ENCODE data around the gene PDK1.

GRCh38 chr2:172612051-172612450 is 56.2 kb downstream of the PDK1 start:
- TF ChIP-seq, protein P1, sequence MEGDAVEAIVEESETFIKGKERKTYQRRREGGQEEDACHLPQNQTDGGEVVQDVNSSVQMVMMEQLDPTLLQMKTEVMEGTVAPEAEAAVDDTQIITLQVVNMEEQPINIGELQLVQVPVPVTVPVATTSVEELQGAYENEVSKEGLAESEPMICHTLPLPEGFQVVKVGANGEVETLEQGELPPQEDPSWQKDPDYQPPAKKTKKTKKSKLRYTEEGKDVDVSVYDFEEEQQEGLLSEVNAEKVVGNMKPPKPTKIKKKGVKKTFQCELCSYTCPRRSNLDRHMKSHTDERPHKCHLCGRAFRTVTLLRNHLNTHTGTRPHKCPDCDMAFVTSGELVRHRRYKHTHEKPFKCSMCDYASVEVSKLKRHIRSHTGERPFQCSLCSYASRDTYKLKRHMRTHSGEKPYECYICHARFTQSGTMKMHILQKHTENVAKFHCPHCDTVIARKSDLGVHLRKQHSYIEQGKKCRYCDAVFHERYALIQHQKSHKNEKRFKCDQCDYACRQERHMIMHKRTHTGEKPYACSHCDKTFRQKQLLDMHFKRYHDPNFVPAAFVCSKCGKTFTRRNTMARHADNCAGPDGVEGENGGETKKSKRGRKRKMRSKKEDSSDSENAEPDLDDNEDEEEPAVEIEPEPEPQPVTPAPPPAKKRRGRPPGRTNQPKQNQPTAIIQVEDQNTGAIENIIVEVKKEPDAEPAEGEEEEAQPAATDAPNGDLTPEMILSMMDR (conservative IDR thresholded peaks at IDR 0.05; ENCODE audit: low read depth in 2 of 2) = no peak
- TF ChIP-seq EZH2phosphoT487 (IDR thresholded peaks at IDR 0.05; ENCODE audit: unreplicated experiment) = no peak
